ENCODE results near the gene OFD1.

The OFD1 gene

DNA sequence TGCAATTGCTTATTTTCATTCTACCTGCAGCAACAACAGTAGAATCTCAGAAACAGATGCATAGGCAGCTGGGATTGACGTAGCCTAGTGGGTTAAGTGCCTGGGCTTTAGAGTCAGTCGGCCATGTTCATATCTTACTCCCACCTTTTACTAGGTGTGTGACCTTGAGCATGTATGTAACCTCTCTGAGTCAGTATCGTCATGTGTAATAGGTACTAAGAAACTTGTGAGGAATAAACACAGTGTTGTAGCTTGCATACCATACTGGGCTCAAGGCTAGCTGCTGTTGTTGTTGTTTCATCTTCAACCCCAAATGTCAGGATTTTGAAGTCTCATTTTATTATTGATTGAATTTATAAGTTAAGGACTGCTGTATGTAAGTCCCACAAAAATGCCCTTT lies 31.4 kb upstream of the OFD1 start:
- Histone ChIP-seq H3K4me2 (ENCODE audit: low read length) (no peak overlapping the region), H3K79me2 (ENCODE audit: low read length) (peaks cover 93% of the 10 kb centered on the region), H3K36me3 (replicated peaks; ENCODE audit: low read depth, low read length) (no peaks in the 10 kb centered on the region), H3K4me3 (ENCODE audit: low read length) (no peak overlapping the region), H3K9me3 (ENCODE audit: insufficient read depth, low read length) (no peaks in the 10 kb centered on the region), H3K4me1 (ENCODE audit: low read length) (peaks cover 23% of the 10 kb centered on the region), H3K27me3 (ENCODE audit: low read depth, low read length) (no peaks in the 10 kb centered on the region), H2AFZ (ENCODE audit: low read depth, low read length) (no peak overlapping the region), H4K20me1 (ENCODE audit: insufficient read depth, low read length) (peaks cover 55% of the 10 kb centered on the region), H3K27ac (ENCODE audit: low read length) (no peak overlapping the region), H3K9ac (ENCODE audit: low read length) (no peak overlapping the region)
- no peak for TF ChIP-seq EZH2phosphoT487 (IDR thresholded peaks at IDR 0.05; ENCODE audit: low read depth)
- TF ChIP-seq, protein P1, sequence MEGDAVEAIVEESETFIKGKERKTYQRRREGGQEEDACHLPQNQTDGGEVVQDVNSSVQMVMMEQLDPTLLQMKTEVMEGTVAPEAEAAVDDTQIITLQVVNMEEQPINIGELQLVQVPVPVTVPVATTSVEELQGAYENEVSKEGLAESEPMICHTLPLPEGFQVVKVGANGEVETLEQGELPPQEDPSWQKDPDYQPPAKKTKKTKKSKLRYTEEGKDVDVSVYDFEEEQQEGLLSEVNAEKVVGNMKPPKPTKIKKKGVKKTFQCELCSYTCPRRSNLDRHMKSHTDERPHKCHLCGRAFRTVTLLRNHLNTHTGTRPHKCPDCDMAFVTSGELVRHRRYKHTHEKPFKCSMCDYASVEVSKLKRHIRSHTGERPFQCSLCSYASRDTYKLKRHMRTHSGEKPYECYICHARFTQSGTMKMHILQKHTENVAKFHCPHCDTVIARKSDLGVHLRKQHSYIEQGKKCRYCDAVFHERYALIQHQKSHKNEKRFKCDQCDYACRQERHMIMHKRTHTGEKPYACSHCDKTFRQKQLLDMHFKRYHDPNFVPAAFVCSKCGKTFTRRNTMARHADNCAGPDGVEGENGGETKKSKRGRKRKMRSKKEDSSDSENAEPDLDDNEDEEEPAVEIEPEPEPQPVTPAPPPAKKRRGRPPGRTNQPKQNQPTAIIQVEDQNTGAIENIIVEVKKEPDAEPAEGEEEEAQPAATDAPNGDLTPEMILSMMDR (IDR thresholded peaks at IDR 0.05; ENCODE audit: low read depth, low read length), result no peak

DNA sequence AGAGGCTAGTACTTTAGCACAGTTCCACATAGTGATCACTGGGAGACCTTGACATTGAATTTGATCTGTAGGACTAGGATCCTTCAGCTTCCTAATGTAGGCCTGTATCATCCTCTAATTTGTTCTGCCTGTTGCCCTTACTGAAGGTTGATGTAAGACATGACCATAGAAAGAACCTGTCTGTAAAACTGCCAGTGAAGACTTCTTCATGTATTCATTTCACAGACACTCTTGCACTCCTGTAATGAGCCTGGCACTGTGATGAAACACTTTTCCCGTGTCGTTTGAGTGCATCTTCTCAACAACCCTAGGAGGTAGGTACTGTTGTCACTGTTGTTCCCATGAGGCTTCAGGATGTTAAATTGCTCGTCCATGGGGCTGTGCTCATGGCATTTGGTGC lies 31.0 kb upstream of the OFD1 start:
- H3K27ac ChIP-seq (ENCODE audit: low read length), result no peak overlapping the region
- peaks cover 55% of the 10 kb centered on the region for H4K20me1 ChIP-seq (ENCODE audit: insufficient read depth, low read length)
- H3K4me1 ChIP-seq (ENCODE audit: low read length), result peaks cover 19% of the 10 kb centered on the region
- TF ChIP-seq EZH2phosphoT487 (IDR thresholded peaks at IDR 0.05; ENCODE audit: low read depth), result no peak
- TF ChIP-seq, protein P1 (IDR thresholded peaks at IDR 0.05; ENCODE audit: low read depth, low read length), result no peak
- no peak overlapping the region for H3K4me2 ChIP-seq (ENCODE audit: low read length)
- no peak overlapping the region for H3K9ac ChIP-seq (ENCODE audit: low read length)
- H3K36me3 ChIP-seq (replicated peaks; ENCODE audit: low read depth, low read length), result peaks cover 4% of the 10 kb centered on the region
- no peaks in the 10 kb centered on the region for H3K9me3 ChIP-seq (ENCODE audit: insufficient read depth, low read length)
- no peak overlapping the region for H3K4me3 ChIP-seq (ENCODE audit: low read length)
- H3K79me2 ChIP-seq (ENCODE audit: low read length), result peaks cover 92% of the 10 kb centered on the region
- H3K27me3 ChIP-seq (ENCODE audit: low read depth, low read length), result no peaks in the 10 kb centered on the region
- H2AFZ ChIP-seq (ENCODE audit: low read depth, low read length), result no peak overlapping the region

- Histone ChIP-seq H3K27me3 (ENCODE audit: low read depth, low read length) (no peaks in the 10 kb centered on the region), H3K9ac (ENCODE audit: low read length) (no peak overlapping the region)
- TF ChIP-seq, protein P1 (IDR thresholded peaks at IDR 0.05; ENCODE audit: low read depth, low read length), result no peak
Observed at GRCh38 chrX:13711141-13711540, 23.4 kb upstream of the OFD1 start.

GRCh38 chrX:13716455-13716854 lies 18.1 kb upstream of the OFD1 start:
- TF ChIP-seq EZH2phosphoT487 (IDR thresholded peaks at IDR 0.05; ENCODE audit: low read depth), result no peak
- TF ChIP-seq, protein P1 (IDR thresholded peaks at IDR 0.05; ENCODE audit: low read depth, low read length), result no peak
- peaks cover 34% of the 10 kb centered on the region for H3K36me3 ChIP-seq (replicated peaks; ENCODE audit: low read depth, low read length)

More at GRCh38 chrX:13711141-13711540, 23.4 kb upstream of the OFD1 start:
- no peak overlapping the region for H3K4me2 ChIP-seq (ENCODE audit: low read length)
- H3K27ac ChIP-seq (ENCODE audit: low read length), result no peak overlapping the region
- no peak overlapping the region for H3K4me3 ChIP-seq (ENCODE audit: low read length)
- H3K4me1 ChIP-seq (ENCODE audit: low read length), result no peaks in the 10 kb centered on the region
- H3K79me2 ChIP-seq (ENCODE audit: low read length), result peaks cover 41% of the 10 kb centered on the region
- H2AFZ ChIP-seq (ENCODE audit: low read depth, low read length), result no peak overlapping the region
- no peaks in the 10 kb centered on the region for H3K9me3 ChIP-seq (ENCODE audit: insufficient read depth, low read length)
- peaks cover 14% of the 10 kb centered on the region for H4K20me1 ChIP-seq (ENCODE audit: insufficient read depth, low read length)
- peaks cover 38% of the 10 kb centered on the region for H3K36me3 ChIP-seq (replicated peaks; ENCODE audit: low read depth, low read length)

More at GRCh38 chrX:13716455-13716854, 18.1 kb upstream of the OFD1 start:
- H3K4me1 ChIP-seq (ENCODE audit: low read length), result no peaks in the 10 kb centered on the region
- no peak overlapping the region for H3K9ac ChIP-seq (ENCODE audit: low read length)
- no peak overlapping the region for H3K4me2 ChIP-seq (ENCODE audit: low read length)
- peaks cover 20% of the 10 kb centered on the region for H3K79me2 ChIP-seq (ENCODE audit: low read length)
- peaks cover 3% of the 10 kb centered on the region; the same call in 1 of the 2 replicates for H4K20me1 ChIP-seq (ENCODE audit: insufficient read depth, low read length)
- no peak overlapping the region for H2AFZ ChIP-seq (ENCODE audit: low read depth, low read length)
- H3K4me3 ChIP-seq (ENCODE audit: low read length), result no peak overlapping the region
- H3K9me3 ChIP-seq (ENCODE audit: insufficient read depth, low read length), result no peaks in the 10 kb centered on the region
- H3K27me3 ChIP-seq (ENCODE audit: low read depth, low read length), result no peaks in the 10 kb centered on the region
- no peak overlapping the region for H3K27ac ChIP-seq (ENCODE audit: low read length)
